ENCODE measurements around the gene LCE1C. TPM values are rescaled to one million over a fixed set of nuclear protein-coding genes. Genes with fewer than 3 reads are reported as not detected.

The LCE1C gene
- not detected in 2 replicates for total RNA-seq (2014; rRNA removed; shearing (Covaris generic); ENCODE audit: low replicate concordance)

DNA sequence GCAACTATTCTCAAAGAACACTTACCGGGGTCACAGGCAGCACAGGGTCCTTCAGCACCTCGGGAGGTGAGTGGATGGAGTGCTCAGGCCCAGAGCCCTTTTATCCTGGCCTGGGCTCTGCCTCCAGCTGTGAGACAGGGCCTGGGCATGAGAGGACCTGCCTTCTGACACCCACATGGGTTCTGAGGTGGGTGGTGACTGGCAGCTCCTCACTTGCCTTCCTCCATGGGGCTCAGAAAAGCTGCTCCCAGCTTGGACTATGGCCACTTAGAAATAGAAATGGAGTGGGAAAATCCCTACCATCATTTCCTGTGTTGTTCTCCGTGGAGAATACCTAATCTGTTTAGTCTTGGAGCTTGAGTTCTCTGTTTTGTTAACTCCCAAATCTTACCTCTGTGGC, at the start of gene LCE1C:
TSS of gene LCE1C (minus strand) at position 76 of the 400 bp plus-strand sequence. CDS start 1,173 bp downstream, outside the sequence.
- H3K4me2 ChIP-seq (ENCODE audit: low read depth, low read length, poor library complexity, severe bottlenecking): no peak within 1 kb of the TSS
- H4K20me1 ChIP-seq (ENCODE audit: insufficient read depth, low read depth, low read length): no peaks in the 10 kb centered on the region
- H3K9ac ChIP-seq (ENCODE audit: low read length): no peak within 1 kb of the TSS
- H3K4me1 ChIP-seq (ENCODE audit: low read length): no peaks in the 10 kb centered on the region
- no peaks in the 10 kb centered on the region for H3K9me3 ChIP-seq (ENCODE audit: low read length)
- DNase-seq: no peak
- no peak within 1 kb of the TSS for H2AFZ ChIP-seq (ENCODE audit: low read length)
- no peak within 1 kb of the TSS for H3K4me3 ChIP-seq (ENCODE audit: low read length)
- no peak within 1 kb of the TSS for H3K27ac ChIP-seq (ENCODE audit: low read length)
- no peaks in the 10 kb centered on the region for H3K79me2 ChIP-seq (ENCODE audit: low read length)
- no peaks in the 10 kb centered on the region for H3K36me3 ChIP-seq (ENCODE audit: insufficient read depth, low read length)
- H3K27me3 ChIP-seq (ENCODE audit: low read length): no peaks in the 10 kb centered on the region
- no peaks in the 10 kb centered on the region for H3K9me2 ChIP-seq (replicated peaks; ENCODE audit: insufficient read depth, low read length)

- Histone ChIP-seq H3K4me2 (ENCODE audit: low read depth, low read length, poor library complexity, severe bottlenecking) (no peak overlapping the region), H3K27me3 (ENCODE audit: low read length) (no peaks in the 10 kb centered on the region), H3K27ac (ENCODE audit: low read length) (no peak overlapping the region), H3K4me1 (ENCODE audit: low read length) (no peaks in the 10 kb centered on the region), H2AFZ (ENCODE audit: low read length) (no peak overlapping the region), H3K79me2 (ENCODE audit: low read length) (no peaks in the 10 kb centered on the region), H3K9me3 (ENCODE audit: low read length) (no peaks in the 10 kb centered on the region), H3K9ac (ENCODE audit: low read length) (no peak overlapping the region), H4K20me1 (ENCODE audit: insufficient read depth, low read depth, low read length) (no peaks in the 10 kb centered on the region), H3K9me2 (replicated peaks; ENCODE audit: insufficient read depth, low read length) (no peaks in the 10 kb centered on the region), H3K36me3 (ENCODE audit: insufficient read depth, low read length) (no peaks in the 10 kb centered on the region), H3K4me3 (ENCODE audit: low read length) (no peak overlapping the region)
- DNase-seq: no peak
These were observed 49.2 kb upstream of the LCE1C start for GRCh38 chr1:152855661-152856060.

DNA sequence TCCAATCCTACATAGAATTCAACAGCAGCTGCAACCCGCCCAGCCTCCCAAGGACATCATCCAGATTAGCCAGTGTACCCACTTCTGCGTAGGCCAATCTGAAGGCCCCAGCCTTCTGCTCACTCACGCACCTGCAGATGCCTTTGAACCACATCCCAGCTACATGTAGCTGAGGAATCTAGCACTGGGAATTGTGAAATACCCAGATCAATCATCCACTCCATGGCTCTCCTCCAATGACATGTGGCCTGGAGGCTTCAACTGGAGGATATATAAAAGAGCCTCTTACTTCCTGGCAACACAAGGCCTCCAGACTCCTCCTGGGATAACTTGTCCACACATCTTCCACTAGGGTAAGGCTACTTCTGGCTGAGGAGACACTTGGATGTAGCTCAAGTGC, 36.1 kb upstream of the LCE1C start, which contains the start of gene LCE6A:
TSS of gene LCE6A (plus strand) at position 301 of the 400 bp plus-strand sequence. CDS start 665 bp downstream, outside the sequence.
- H3K36me3 ChIP-seq (ENCODE audit: insufficient read depth, low read length): no peaks in the 10 kb centered on the region
- no peaks in the 10 kb centered on the region for H3K79me2 ChIP-seq (ENCODE audit: low read length)
- no peak for DNase-seq
- no peak within 1 kb of the TSS for H3K4me2 ChIP-seq (ENCODE audit: low read depth, low read length, poor library complexity, severe bottlenecking)
- no peaks in the 10 kb centered on the region for H4K20me1 ChIP-seq (ENCODE audit: insufficient read depth, low read depth, low read length)
- no peaks in the 10 kb centered on the region for H3K9me2 ChIP-seq (replicated peaks; ENCODE audit: insufficient read depth, low read length)
- H3K27me3 ChIP-seq (ENCODE audit: low read length): no peaks in the 10 kb centered on the region
- H3K9me3 ChIP-seq (ENCODE audit: low read length): no peaks in the 10 kb centered on the region
- no peak within 1 kb of the TSS for H3K9ac ChIP-seq (ENCODE audit: low read length)
- no peak within 1 kb of the TSS for H3K27ac ChIP-seq (ENCODE audit: low read length)
- no peak within 1 kb of the TSS for H2AFZ ChIP-seq (ENCODE audit: low read length)
- no peak within 1 kb of the TSS for H3K4me3 ChIP-seq (ENCODE audit: low read length)
- H3K4me1 ChIP-seq (ENCODE audit: low read length): no peaks in the 10 kb centered on the region

- no peaks in the 10 kb centered on the region for H3K4me1 ChIP-seq (ENCODE audit: low read length)
- H3K79me2 ChIP-seq (ENCODE audit: low read length): no peaks in the 10 kb centered on the region
- H3K27me3 ChIP-seq (ENCODE audit: low read length): no peaks in the 10 kb centered on the region
- no peaks in the 10 kb centered on the region for H3K9me3 ChIP-seq (ENCODE audit: low read length)
- no peaks in the 10 kb centered on the region for H4K20me1 ChIP-seq (ENCODE audit: insufficient read depth, low read depth, low read length)
- DNase-seq: no peak
- no peak overlapping the region for H2AFZ ChIP-seq (ENCODE audit: low read length)
- H3K27ac ChIP-seq (ENCODE audit: low read length): no peak overlapping the region
- no peak overlapping the region for H3K4me3 ChIP-seq (ENCODE audit: low read length)
- H3K4me2 ChIP-seq (ENCODE audit: low read depth, low read length, poor library complexity, severe bottlenecking): no peak overlapping the region
- no peak overlapping the region for H3K9ac ChIP-seq (ENCODE audit: low read length)
- H3K36me3 ChIP-seq (ENCODE audit: insufficient read depth, low read length): no peaks in the 10 kb centered on the region
- no peaks in the 10 kb centered on the region for H3K9me2 ChIP-seq (replicated peaks; ENCODE audit: insufficient read depth, low read length)
These were observed 30.4 kb upstream of the LCE1C start for GRCh38 chr1:152836870-152837269.

DNA sequence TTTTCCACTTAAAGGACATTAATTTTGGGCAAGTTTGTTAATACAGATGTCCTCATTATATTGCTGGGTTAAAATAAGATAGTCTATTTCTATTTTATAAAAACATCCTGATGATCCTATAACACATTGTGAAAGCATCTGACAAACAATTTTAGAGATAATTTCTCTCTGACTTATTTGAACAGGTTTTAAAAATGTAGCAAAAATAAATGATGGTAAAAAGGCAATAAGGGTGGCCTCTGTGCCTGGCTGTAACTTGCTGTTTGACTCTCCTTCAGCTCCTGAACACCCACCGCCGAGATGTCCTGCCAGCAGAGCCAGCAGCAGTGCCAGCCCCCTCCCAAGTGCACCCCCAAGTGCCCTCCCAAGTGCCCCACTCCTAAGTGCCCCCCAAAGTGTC, 20.7 kb upstream of the LCE1C start, which contains the start of gene LCE1A:
TSS of gene LCE1A (plus strand) at position 301 of the 400 bp plus-strand sequence. CDS start at position 301, 0 bp downstream.
- Histone ChIP-seq H3K9me2 (replicated peaks; ENCODE audit: insufficient read depth, low read length) (no peaks in the 10 kb centered on the region), H3K36me3 (ENCODE audit: insufficient read depth, low read length) (no peaks in the 10 kb centered on the region), H3K4me2 (ENCODE audit: low read depth, low read length, poor library complexity, severe bottlenecking) (no peak within 1 kb of the TSS), H3K79me2 (ENCODE audit: low read length) (no peaks in the 10 kb centered on the region), H3K4me1 (ENCODE audit: low read length) (no peaks in the 10 kb centered on the region), H4K20me1 (ENCODE audit: insufficient read depth, low read depth, low read length) (no peaks in the 10 kb centered on the region), H3K4me3 (ENCODE audit: low read length) (no peak within 1 kb of the TSS), H3K9ac (ENCODE audit: low read length) (no peak within 1 kb of the TSS), H3K9me3 (ENCODE audit: low read length) (no peaks in the 10 kb centered on the region), H3K27me3 (ENCODE audit: low read length) (no peaks in the 10 kb centered on the region), H3K27ac (ENCODE audit: low read length) (no peak within 1 kb of the TSS), H2AFZ (ENCODE audit: low read length) (no peak within 1 kb of the TSS)
- DNase-seq: no peak

- no peaks in the 10 kb centered on the region for H3K4me1 ChIP-seq (ENCODE audit: low read length)
- H3K27me3 ChIP-seq (ENCODE audit: low read length): no peaks in the 10 kb centered on the region
- H3K27ac ChIP-seq (ENCODE audit: low read length): no peak overlapping the region
- no peak overlapping the region for H3K9ac ChIP-seq (ENCODE audit: low read length)
- H4K20me1 ChIP-seq (ENCODE audit: insufficient read depth, low read depth, low read length): no peaks in the 10 kb centered on the region
- H3K4me3 ChIP-seq (ENCODE audit: low read length): no peak overlapping the region
- DNase-seq: no peak
- no peak overlapping the region for H2AFZ ChIP-seq (ENCODE audit: low read length)
- H3K4me2 ChIP-seq (ENCODE audit: low read depth, low read length, poor library complexity, severe bottlenecking): no peak overlapping the region
- H3K79me2 ChIP-seq (ENCODE audit: low read length): no peaks in the 10 kb centered on the region
- no peaks in the 10 kb centered on the region for H3K9me2 ChIP-seq (replicated peaks; ENCODE audit: insufficient read depth, low read length)
- no peaks in the 10 kb centered on the region for H3K9me3 ChIP-seq (ENCODE audit: low read length)
- no peaks in the 10 kb centered on the region for H3K36me3 ChIP-seq (ENCODE audit: insufficient read depth, low read length)
These were observed 18.5 kb upstream of the LCE1C start for GRCh38 chr1:152824964-152825363.

- Histone ChIP-seq H3K36me3 (ENCODE audit: insufficient read depth, low read length) (no peaks in the 10 kb centered on the region), H3K79me2 (ENCODE audit: low read length) (no peaks in the 10 kb centered on the region), H3K4me2 (ENCODE audit: low read depth, low read length, poor library complexity, severe bottlenecking) (no peak overlapping the region), H3K9ac (ENCODE audit: low read length) (no peak overlapping the region), H3K27me3 (ENCODE audit: low read length) (no peaks in the 10 kb centered on the region), H3K27ac (ENCODE audit: low read length) (no peak overlapping the region), H2AFZ (ENCODE audit: low read length) (no peak overlapping the region), H3K9me3 (ENCODE audit: low read length) (no peaks in the 10 kb centered on the region), H3K9me2 (replicated peaks; ENCODE audit: insufficient read depth, low read length) (no peaks in the 10 kb centered on the region), H3K4me3 (ENCODE audit: low read length) (no peak overlapping the region), H3K4me1 (ENCODE audit: low read length) (no peaks in the 10 kb centered on the region), H4K20me1 (ENCODE audit: insufficient read depth, low read depth, low read length) (no peaks in the 10 kb centered on the region)
- peak; percentile 38 for DNase-seq
These were observed 16.8 kb upstream of the LCE1C start for GRCh38 chr1:152823294-152823693.

DNA sequence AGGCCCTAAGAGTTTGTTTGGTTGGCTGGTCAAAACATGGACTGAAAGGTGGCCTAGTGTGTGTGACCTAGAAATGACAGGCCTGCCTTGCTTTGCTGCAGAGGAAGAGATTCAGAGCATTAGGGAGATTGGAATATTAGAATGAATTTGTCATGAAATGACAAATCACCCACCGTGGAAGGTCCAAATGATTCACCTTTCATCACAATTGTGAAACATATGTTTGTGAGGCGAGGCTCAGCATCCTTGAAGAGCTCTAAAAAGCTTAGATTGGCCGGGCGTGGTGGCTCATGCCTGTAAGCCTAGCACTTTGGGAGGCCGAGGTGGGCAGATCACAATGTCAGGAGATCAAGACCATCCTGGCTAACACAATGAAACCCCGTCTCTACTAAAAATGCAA, 10.9 kb upstream of the LCE1C start:
- H3K9me3 ChIP-seq (ENCODE audit: low read length): no peaks in the 10 kb centered on the region
- H3K9me2 ChIP-seq (replicated peaks; ENCODE audit: insufficient read depth, low read length): no peaks in the 10 kb centered on the region
- no peak overlapping the region for H2AFZ ChIP-seq (ENCODE audit: low read length)
- H3K36me3 ChIP-seq (ENCODE audit: insufficient read depth, low read length): no peaks in the 10 kb centered on the region
- no peak overlapping the region for H3K9ac ChIP-seq (ENCODE audit: low read length)
- no peak overlapping the region for H3K4me3 ChIP-seq (ENCODE audit: low read length)
- no peaks in the 10 kb centered on the region for H4K20me1 ChIP-seq (ENCODE audit: insufficient read depth, low read depth, low read length)
- no peaks in the 10 kb centered on the region for H3K79me2 ChIP-seq (ENCODE audit: low read length)
- no peak overlapping the region for H3K27ac ChIP-seq (ENCODE audit: low read length)
- no peak overlapping the region for H3K4me2 ChIP-seq (ENCODE audit: low read depth, low read length, poor library complexity, severe bottlenecking)
- H3K4me1 ChIP-seq (ENCODE audit: low read length): no peaks in the 10 kb centered on the region
- H3K27me3 ChIP-seq (ENCODE audit: low read length): no peaks in the 10 kb centered on the region
- DNase-seq: no peak

GRCh38 chr1:152811671-152812070, 5.2 kb upstream of the LCE1C start, which contains the start of gene LCE1B:
Gene LCE1B (plus strand): TSS chr1:152811971. CDS start chr1:152812447, 476 bp downstream.
- no peak for DNase-seq
- Histone ChIP-seq H3K4me3 (ENCODE audit: low read length) (no peak within 1 kb of the TSS), H3K27me3 (ENCODE audit: low read length) (no peaks in the 10 kb centered on the region), H3K9me3 (ENCODE audit: low read length) (no peaks in the 10 kb centered on the region), H3K4me2 (ENCODE audit: low read depth, low read length, poor library complexity, severe bottlenecking) (no peak within 1 kb of the TSS), H4K20me1 (ENCODE audit: insufficient read depth, low read depth, low read length) (no peaks in the 10 kb centered on the region), H3K27ac (ENCODE audit: low read length) (no peak within 1 kb of the TSS), H3K36me3 (ENCODE audit: insufficient read depth, low read length) (no peaks in the 10 kb centered on the region), H3K9ac (ENCODE audit: low read length) (no peak within 1 kb of the TSS), H2AFZ (ENCODE audit: low read length) (no peak within 1 kb of the TSS), H3K9me2 (replicated peaks; ENCODE audit: insufficient read depth, low read length) (no peaks in the 10 kb centered on the region), H3K79me2 (ENCODE audit: low read length) (no peaks in the 10 kb centered on the region), H3K4me1 (ENCODE audit: low read length) (no peaks in the 10 kb centered on the region)
